ENCODE measurements around the gene MTCL1.

GRCh38 chr18:8812631-8813030, 107.3 kb downstream of the MTCL1 start:
- TF ChIP-seq CTCF (IDR thresholded peaks at IDR 0.05) (no peak), POLR2A (IDR thresholded peaks at IDR 0.05) (no peak)
